WERI-Rb-1 (cell line): ENCODE data around the gene PDPN.

ENCODE experiments used
- DNase-seq: peaks from one replicate; pipeline ENCODE4 v3.0.0-alpha.2; 2020
- H3K27ac ChIP-seq: fragments of 250-450 bp; sonication (Bioruptor Pico); 2 replicates; pipeline ENCODE4 v1.5.1; 2020; ENCODE audit warnings: mild to moderate bottlenecking, moderate library complexity
- H3K27me3 ChIP-seq: fragments of 250-450 bp; sonication (Bioruptor Pico); 2 replicates; pipeline ENCODE4 v1.5.1; 2021; ENCODE audit warnings: mild to moderate bottlenecking, low read depth, moderate library complexity; ENCODE audit not compliant: insufficient read depth, severe bottlenecking
- H3K36me3 ChIP-seq: fragments of 250-450 bp; sonication (Bioruptor Pico); 2 replicates; pipeline ENCODE4 v1.5.1; 2020; ENCODE audit warnings: mild to moderate bottlenecking, moderate library complexity
- H3K4me3 ChIP-seq: 2 replicates; pipeline ENCODE4 v1.5.1; 2011; ENCODE audit warnings: low read depth, mild to moderate bottlenecking, control low read depth, low read length
- H3K9me3 ChIP-seq: fragments of 250-450 bp; sonication (Bioruptor Pico); 2 replicates; pipeline ENCODE4 v1.5.1; 2021; ENCODE audit warnings: mild to moderate bottlenecking, moderate library complexity; ENCODE audit not compliant: severe bottlenecking
- CTCF ChIP-seq: IDR thresholded peaks from 2 replicates; pipeline ENCODE4 v1.5.1; 2011; ENCODE audit warnings: low read depth, mild to moderate bottlenecking, control low read depth, inconsistent platforms, low read length

Gene PDPN

GRCh38 chr1:13661539-13661938 is 77.9 kb downstream of the PDPN start:
- TF ChIP-seq CTCF, result no peak
- no peak overlapping the region for H3K4me3 ChIP-seq
- DNase-seq, result peak; percentile 33
- no peaks in the 10 kb centered on the region for H3K27me3 ChIP-seq
- peaks cover 3% of the 10 kb centered on the region for H3K9me3 ChIP-seq
- no peaks in the 10 kb centered on the region for H3K36me3 ChIP-seq
- no peak overlapping the region; the same call in 1 of the 2 replicates for H3K27ac ChIP-seq

- DNase-seq, result no peak
- Histone ChIP-seq H3K27me3 (no peaks in the 10 kb centered on the region), H3K4me3 (no peak overlapping the region), H3K9me3 (peaks cover 3% of the 10 kb centered on the region), H3K36me3 (no peaks in the 10 kb centered on the region), H3K27ac (no peak overlapping the region)
- no peak for TF ChIP-seq CTCF
Measured at GRCh38 chr1:13662493-13662892, 78.9 kb downstream of the PDPN start.

GRCh38 chr1:13663969-13664368 is 80.3 kb downstream of the PDPN start:
- H3K9me3 ChIP-seq, result peaks cover 3% of the 10 kb centered on the region
- no peaks in the 10 kb centered on the region for H3K36me3 ChIP-seq
- H3K27ac ChIP-seq, result no peak overlapping the region
- H3K27me3 ChIP-seq, result no peaks in the 10 kb centered on the region
- no peak for TF ChIP-seq CTCF
- no peak overlapping the region for H3K4me3 ChIP-seq
- no peak for DNase-seq

- Histone ChIP-seq H3K27me3 (no peaks in the 10 kb centered on the region), H3K27ac (no peak overlapping the region), H3K36me3 (no peaks in the 10 kb centered on the region), H3K9me3 (peaks cover 3% of the 10 kb centered on the region), H3K4me3 (no peak overlapping the region)
- no peak for TF ChIP-seq CTCF
- no peak for DNase-seq
Measured at GRCh38 chr1:13664451-13664850, 80.8 kb downstream of the PDPN start.

- no peak for TF ChIP-seq CTCF
- no peaks in the 10 kb centered on the region for H3K9me3 ChIP-seq
- peak overlapping the region; percentile 16 for H3K27ac ChIP-seq
- no peak overlapping the region for H3K4me3 ChIP-seq
- peak; percentile 69 for DNase-seq
- H3K36me3 ChIP-seq, result no peaks in the 10 kb centered on the region
- no peaks in the 10 kb centered on the region for H3K27me3 ChIP-seq
Measured at GRCh38 chr1:13666317-13666716, 82.7 kb downstream of the PDPN start.
